DND-41 (cell line): ENCODE data around the gene NLRX1.

Source experiments
- ATAC-seq: fragments of 200-7000 bp; cut with Tn5 transposase; 3 replicates; pipeline ENCODE4 v1.9.1; 2021; ENCODE audit warnings: low read depth; ENCODE audit not compliant: insufficient read depth
- DNase-seq: peaks from one replicate; pipeline ENCODE4 v3.0.0-alpha.2; 2020
- H2AFZ ChIP-seq: 2 replicates; pipeline ENCODE4 v1.6.0; 2012; ENCODE audit warnings: low read depth, low read length
- H3K27ac ChIP-seq: 2 replicates; pipeline ENCODE4 v1.5.1; 2012; ENCODE audit warnings: low read length, inconsistent platforms
- H3K27me3 ChIP-seq: fragments of 200-600 bp; sonication (generic); 2 replicates; pipeline ENCODE4 v1.6.0; 2012; ENCODE audit warnings: low read length, mild to moderate bottlenecking, inconsistent platforms; ENCODE audit not compliant: insufficient read depth, poor library complexity
- H3K36me3 ChIP-seq: 2 replicates; pipeline ENCODE4 v1.5.1; 2012; ENCODE audit warnings: low read length, inconsistent platforms; ENCODE audit not compliant: insufficient read depth
- H3K4me1 ChIP-seq: 2 replicates; pipeline ENCODE4 v1.5.1; 2012; ENCODE audit warnings: mild to moderate bottlenecking, low read length; ENCODE audit not compliant: insufficient read depth
- H3K4me2 ChIP-seq: 2 replicates; pipeline ENCODE4 v1.6.0; 2012; ENCODE audit warnings: mild to moderate bottlenecking, moderate library complexity, low read length, inconsistent platforms; ENCODE audit not compliant: insufficient read depth
- H3K4me3 ChIP-seq, 2 experiments: fragments of 200-600 bp in 1 of 2; shearing (Covaris generic) in 1 of 2; 2 replicates each; pipeline ENCODE4 v1.5.1; 2012 to 2016; ENCODE audit warnings: inconsistent platforms in 2 of 2, low read length in 2 of 2, mild to moderate bottlenecking in 2 of 2, low read depth in 1 of 2, moderate library complexity in 1 of 2
- H3K79me2 ChIP-seq: 2 replicates; pipeline ENCODE4 v1.6.0; 2012; ENCODE audit warnings: low read length, inconsistent platforms; ENCODE audit not compliant: insufficient read depth
- H3K9ac ChIP-seq: 2 replicates; pipeline ENCODE4 v1.6.0; 2012; ENCODE audit warnings: low read depth, mild to moderate bottlenecking, inconsistent platforms, low read length, moderate library complexity
- H3K9me3 ChIP-seq: 2 replicates; pipeline ENCODE4 v1.5.1; 2012; ENCODE audit warnings: low read length, moderate library complexity, mild to moderate bottlenecking, inconsistent platforms; ENCODE audit not compliant: insufficient read depth, severe bottlenecking
- H4K20me1 ChIP-seq: 2 replicates; pipeline ENCODE4 v1.6.0; 2012; ENCODE audit warnings: low read length; ENCODE audit not compliant: insufficient read depth
- EZH2 ChIP-seq: IDR thresholded peaks from 3 replicates; pipeline ENCODE4 v1.6.1; 2012; ENCODE audit warnings: borderline replicate concordance, low read depth, mild to moderate bottlenecking, moderate library complexity, low read length, inconsistent platforms; ENCODE audit not compliant: severe bottlenecking
- TF ChIP-seq, protein P1 (sequence below): IDR thresholded peaks from 2 replicates; pipeline ENCODE4 v1.5.1; 2012; ENCODE audit warnings: borderline replicate concordance, low read length, moderate library complexity, mild to moderate bottlenecking; ENCODE audit not compliant: poor library complexity, severe bottlenecking; ENCODE audit errors: extremely low read depth

Gene NLRX1

DNA sequence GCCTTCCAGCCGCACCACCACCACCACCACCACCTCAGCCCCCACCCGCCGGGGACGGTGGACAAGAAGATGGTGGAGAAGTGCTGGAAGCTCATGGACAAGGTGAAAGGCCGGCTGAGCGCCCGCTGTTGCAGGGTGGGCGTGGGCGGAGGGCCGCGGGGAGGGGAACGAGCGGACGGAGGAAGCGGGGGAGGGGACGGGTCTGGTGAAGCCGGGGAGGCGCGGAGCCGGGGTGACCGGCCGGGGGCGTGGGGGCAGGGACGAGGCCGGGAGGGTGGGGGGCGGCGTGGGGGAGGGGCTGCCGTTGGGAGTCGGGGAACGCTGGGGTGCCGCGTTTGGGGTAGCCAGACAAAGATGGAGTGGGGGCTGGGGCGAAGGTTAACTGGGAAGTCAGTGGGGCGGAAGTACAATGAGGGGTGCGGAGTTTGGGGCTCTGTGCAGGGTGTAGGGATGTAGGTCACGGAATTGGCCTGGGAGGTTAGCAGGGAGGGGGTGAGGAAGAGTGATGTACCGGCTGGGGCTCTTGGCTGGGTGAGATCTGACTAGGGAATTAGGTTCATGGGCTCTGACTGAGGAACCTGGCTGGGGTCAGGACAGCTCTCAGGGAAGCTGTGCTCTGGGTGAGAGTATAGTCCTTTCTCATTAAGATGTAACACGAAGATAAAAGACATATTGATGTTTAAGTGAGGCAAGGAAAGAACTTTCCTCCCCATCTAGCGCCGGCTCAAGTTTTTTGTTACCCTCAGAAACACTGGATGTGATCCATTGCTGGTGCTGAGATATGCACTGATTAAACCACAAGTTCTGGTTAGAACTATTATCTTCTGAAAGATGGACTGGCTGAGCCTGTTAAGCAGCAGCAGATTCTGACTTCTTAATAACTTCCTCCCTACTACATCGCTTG is 38.2 kb downstream of the NLRX1 start:
- Histone ChIP-seq H3K27me3 (no peaks in the 10 kb centered on the region), H4K20me1 (peaks cover 11% of the 10 kb centered on the region; the same call in 1 of the 2 replicates), H3K36me3 (no peaks in the 10 kb centered on the region; the same call in 1 of the 2 replicates), H3K4me3 (peak overlapping the region; percentile 98 to 100), H3K79me2 (peaks cover 55% of the 10 kb centered on the region), H3K9me3 (no peaks in the 10 kb centered on the region), H2AFZ (peak overlapping the region; percentile 98), H3K9ac (peak overlapping the region; percentile 97), H3K27ac (peak overlapping the region; percentile 89), H3K4me1 (peaks cover 38% of the 10 kb centered on the region), H3K4me2 (peak overlapping the region; percentile 80)
- TF ChIP-seq EZH2: no peak
- TF ChIP-seq, protein P1, sequence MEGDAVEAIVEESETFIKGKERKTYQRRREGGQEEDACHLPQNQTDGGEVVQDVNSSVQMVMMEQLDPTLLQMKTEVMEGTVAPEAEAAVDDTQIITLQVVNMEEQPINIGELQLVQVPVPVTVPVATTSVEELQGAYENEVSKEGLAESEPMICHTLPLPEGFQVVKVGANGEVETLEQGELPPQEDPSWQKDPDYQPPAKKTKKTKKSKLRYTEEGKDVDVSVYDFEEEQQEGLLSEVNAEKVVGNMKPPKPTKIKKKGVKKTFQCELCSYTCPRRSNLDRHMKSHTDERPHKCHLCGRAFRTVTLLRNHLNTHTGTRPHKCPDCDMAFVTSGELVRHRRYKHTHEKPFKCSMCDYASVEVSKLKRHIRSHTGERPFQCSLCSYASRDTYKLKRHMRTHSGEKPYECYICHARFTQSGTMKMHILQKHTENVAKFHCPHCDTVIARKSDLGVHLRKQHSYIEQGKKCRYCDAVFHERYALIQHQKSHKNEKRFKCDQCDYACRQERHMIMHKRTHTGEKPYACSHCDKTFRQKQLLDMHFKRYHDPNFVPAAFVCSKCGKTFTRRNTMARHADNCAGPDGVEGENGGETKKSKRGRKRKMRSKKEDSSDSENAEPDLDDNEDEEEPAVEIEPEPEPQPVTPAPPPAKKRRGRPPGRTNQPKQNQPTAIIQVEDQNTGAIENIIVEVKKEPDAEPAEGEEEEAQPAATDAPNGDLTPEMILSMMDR: no peak
- ATAC-seq (peak; percentile 52), DNase-seq (peak; percentile 55)

DNA sequence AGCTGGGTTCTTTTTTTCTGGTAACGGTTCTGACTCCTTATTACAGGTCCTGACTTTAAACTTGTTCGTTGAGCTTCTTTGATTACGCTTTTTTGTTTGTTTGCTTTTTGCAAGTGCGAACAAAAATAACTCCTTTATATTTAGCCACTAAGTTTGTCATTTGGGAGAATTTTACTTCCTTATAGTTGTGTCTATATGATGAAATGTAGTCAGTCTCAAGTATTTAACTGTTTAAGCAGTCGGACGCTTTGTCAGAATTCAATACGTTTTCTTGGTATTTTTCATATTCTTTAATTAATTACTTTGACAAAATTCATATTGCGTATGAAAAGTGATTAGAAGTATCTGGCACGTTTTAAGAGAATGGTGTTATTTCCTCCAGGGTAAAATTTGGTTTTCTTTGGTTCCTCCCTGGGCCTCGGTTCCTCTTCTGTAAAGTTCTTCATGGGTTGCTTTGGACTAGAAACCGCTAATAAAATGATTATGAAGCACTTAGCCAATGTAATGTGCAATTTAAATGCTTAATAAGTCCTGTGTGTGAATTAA is 39.0 kb downstream of the NLRX1 start:
- no peaks in the 10 kb centered on the region; the same call in 1 of the 2 replicates for H3K36me3 ChIP-seq
- peaks cover 62% of the 10 kb centered on the region for H3K79me2 ChIP-seq
- H3K4me2 ChIP-seq: peak overlapping the region; percentile 80
- TF ChIP-seq, protein P1: no peak
- TF ChIP-seq EZH2: no peak
- no peak overlapping the region for H2AFZ ChIP-seq
- peak overlapping the region; percentile 73 for H3K27ac ChIP-seq
- H4K20me1 ChIP-seq: peaks cover 11% of the 10 kb centered on the region; the same call in 1 of the 2 replicates
- peak overlapping the region; percentile 98 to 100 for H3K4me3 ChIP-seq
- no peaks in the 10 kb centered on the region for H3K27me3 ChIP-seq
- no peaks in the 10 kb centered on the region for H3K9me3 ChIP-seq
- ATAC-seq: no peak
- no peak for DNase-seq
- peaks cover 38% of the 10 kb centered on the region for H3K4me1 ChIP-seq
- peak overlapping the region; percentile 97 for H3K9ac ChIP-seq

GRCh38 chr11:119209186-119209585 is 40.7 kb downstream of the NLRX1 start:
- H3K27me3 ChIP-seq: no peaks in the 10 kb centered on the region
- no peaks in the 10 kb centered on the region for H3K9me3 ChIP-seq
- no peak overlapping the region for H3K27ac ChIP-seq
- H3K36me3 ChIP-seq: no peaks in the 10 kb centered on the region; the same call in 1 of the 2 replicates
- H4K20me1 ChIP-seq: peaks cover 16% of the 10 kb centered on the region; the same call in 1 of the 2 replicates
- H3K4me3 ChIP-seq: no peak overlapping the region; a peak in 1 of 4 replicates
- ATAC-seq: no peak
- H2AFZ ChIP-seq: no peak overlapping the region
- H3K4me1 ChIP-seq: peaks cover 38% of the 10 kb centered on the region
- DNase-seq: no peak
- 0 out of 2 replicates have a peak overlapping the region, but pooled peaks have one; percentile 80 for H3K4me2 ChIP-seq
- H3K79me2 ChIP-seq: peaks cover 79% of the 10 kb centered on the region
- no peak overlapping the region for H3K9ac ChIP-seq
- TF ChIP-seq, protein P1: no peak
- TF ChIP-seq EZH2: no peak
